Right lobe of liver (tissue), 4 donors: ENCODE data around the gene MICU1.

Experiments used
- CTCF ChIP-seq, 4 donors: fragments of 200-600 bp in 3 of 4; fragments of 450-650 bp in 1 of 4; IDR thresholded peaks; one replicate each; pipeline versions ENCODE4 v1.5.1 to v1.8.0; 2016 to 2022; ENCODE audit warnings: antibody characterized with exemption in 4 of 4, mild to moderate bottlenecking in 2 of 4
- POLR2A ChIP-seq: fragments of 450-650 bp; IDR thresholded peaks from one replicate; pipeline ENCODE4 v1.6.1; 2017; ENCODE audit warnings: antibody characterized with exemption, mild to moderate bottlenecking
- donor health status: DM: no; HTN: no; CAD: no.
- donor health status: DM: no; HTN: no; CAD: no.
- donor health status: DM: no; HTN: yes; CAD: no.

- TF ChIP-seq CTCF (IDR thresholded peaks at IDR 0.05): no peak
- TF ChIP-seq POLR2A: no peak
Observed at GRCh38 chr10:72490951-72491350, 134.9 kb downstream of the MICU1 start.
